GM19239 (cell line): ENCODE measurements around the gene FIZ1.
"Not testable (repeated sequence)": the region's sequence is repeated elsewhere in the genome, so short reads cannot be mapped to it uniquely, and the experiment has no call there.

Experiments
- DNase-seq: peaks from one replicate; pipeline ENCODE4 v3.0.0; 2011; ENCODE audit warnings: low spot score; ENCODE audit not compliant: insufficient read length
- FAIRE-seq: peaks from 2 replicates; lab custom pipeline; 2011; peaks lifted over from hg19 to GRCh38; lab: Jason Lieb, UNC

Gene FIZ1

DNA sequence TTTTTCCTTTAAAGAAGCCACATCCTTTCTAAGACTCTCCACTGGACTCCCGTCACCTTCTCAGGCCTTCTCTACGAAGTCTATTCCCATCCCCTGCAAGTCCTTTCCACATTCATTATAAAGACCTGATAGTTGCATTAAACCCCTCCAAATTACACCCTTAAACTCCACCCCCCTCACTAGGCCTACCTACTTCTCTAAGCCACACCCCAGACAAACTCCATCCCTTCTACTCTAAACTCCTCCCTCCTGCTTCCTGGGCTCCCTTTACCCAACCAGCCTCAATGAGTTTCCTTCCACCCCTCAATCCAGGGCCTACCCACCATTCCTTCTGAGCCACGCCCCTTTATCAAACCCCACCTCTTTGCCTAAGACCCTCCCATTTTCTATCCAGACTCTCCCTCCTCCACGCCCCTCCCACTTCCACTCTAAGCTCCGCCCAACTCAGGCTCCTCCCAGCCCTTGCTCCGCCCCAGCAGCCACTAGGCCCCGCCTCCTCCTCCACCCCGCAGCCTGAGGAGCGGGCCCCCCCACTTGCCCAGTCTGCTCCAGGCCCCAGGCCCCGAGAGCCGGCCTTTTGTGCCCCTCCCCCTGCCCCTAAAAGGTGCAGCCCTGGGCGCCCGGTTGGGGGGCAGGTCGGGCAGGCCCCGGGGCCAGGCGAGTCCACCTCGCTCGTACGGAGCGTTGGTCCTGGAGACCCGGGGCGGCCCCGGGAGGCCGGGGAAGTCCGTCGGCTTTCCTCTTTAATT is 424 bp downstream of the FIZ1 start:
- peak; percentile 95 for FAIRE-seq
- DNase-seq: peak; percentile 77

DNA sequence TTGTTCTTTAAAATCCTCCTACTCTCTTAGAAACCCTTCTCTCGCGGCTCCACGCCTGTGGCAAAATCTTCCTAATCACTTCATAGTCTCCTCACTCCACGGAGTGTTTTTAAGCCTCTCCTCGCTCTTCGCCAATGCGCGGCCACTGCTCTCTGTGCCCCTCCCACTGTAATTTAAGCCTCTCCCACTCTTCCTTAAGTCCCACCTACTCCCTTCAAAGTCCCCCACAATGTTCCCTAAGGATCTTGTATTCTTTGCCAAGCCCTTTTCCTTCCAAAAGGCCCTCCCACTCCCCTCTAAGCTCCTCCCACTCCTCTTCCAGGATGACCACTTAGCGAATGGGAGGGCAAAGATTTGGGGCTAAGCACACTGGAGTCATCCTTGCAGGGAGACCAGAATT is 1.3 kb downstream of the FIZ1 start:
- FAIRE-seq: no peak

DNA sequence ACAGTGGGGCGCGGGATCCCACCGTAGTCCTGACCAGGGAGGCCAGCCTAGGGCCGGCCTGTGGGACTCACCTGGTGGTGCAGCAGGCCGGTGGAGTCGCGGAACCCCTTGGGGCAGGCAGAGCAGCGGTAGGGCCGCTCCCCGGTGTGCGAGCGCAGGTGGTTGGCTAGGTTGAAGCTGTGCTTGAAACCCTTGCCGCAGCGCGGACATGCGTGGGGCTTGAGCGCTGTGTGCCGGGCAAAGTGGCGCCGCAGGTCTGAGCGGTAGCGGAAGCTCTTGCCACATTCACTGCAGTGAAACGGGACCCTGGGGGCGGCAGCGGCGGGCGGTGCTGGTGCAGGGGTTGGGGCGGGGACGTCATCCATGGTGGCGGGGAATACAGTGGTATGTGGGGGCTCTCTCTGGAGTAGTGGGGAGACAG is 1.8 kb downstream of the FIZ1 start:
- DNase-seq: no peak
- FAIRE-seq: no peak

More for the DNA sequence above, 1.3 kb downstream of the FIZ1 start:
- DNase-seq: no peak

DNA sequence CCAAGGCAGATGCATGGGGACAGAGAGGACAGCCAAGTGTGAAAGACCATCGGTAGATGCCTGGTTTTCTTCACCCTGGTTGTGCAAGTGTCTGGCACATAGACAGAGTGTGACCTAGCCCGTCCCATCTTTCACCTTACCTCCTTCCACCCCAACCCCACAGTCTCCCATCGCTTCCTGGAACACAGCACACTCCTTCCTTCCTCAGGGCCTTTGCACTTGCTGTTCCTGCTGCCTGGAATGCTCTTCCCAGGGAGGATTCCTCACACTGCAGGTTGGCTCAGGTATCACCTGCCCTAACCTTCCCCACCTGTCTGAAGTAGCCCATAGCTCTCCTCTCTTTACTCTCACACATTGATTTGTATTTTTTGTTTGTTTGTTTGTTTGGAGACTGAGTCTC is 3.0 kb downstream of the FIZ1 start:
- DNase-seq (no peak), FAIRE-seq (no peak)

DNA sequence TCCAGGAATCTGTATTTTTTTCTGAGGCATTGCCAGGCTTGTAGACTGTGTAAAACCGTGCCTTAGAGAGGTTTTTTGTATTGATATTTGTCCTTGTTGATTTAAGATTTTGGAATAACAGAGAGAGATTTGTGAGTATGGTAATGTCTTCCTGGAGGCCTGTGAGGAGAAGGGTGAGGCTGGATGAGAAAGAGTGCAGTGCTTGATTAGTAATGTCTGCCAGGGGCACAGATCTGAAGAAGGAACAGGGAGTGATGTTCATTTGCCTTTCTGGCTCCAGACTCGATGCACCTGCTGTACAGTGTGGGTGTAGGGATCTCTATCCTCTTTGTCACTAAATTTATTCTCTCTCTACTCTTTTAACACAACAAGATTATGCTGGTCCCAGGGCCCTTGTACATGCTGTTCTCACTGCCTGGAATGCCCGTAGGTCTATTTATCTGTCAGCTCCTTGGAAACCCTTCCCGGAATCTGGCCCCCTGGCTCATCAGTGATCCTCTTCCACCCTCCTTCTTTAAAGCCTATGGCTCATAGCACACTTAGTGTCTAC is 4.2 kb downstream of the FIZ1 start:
- DNase-seq (no peak), FAIRE-seq (no peak)

DNA sequence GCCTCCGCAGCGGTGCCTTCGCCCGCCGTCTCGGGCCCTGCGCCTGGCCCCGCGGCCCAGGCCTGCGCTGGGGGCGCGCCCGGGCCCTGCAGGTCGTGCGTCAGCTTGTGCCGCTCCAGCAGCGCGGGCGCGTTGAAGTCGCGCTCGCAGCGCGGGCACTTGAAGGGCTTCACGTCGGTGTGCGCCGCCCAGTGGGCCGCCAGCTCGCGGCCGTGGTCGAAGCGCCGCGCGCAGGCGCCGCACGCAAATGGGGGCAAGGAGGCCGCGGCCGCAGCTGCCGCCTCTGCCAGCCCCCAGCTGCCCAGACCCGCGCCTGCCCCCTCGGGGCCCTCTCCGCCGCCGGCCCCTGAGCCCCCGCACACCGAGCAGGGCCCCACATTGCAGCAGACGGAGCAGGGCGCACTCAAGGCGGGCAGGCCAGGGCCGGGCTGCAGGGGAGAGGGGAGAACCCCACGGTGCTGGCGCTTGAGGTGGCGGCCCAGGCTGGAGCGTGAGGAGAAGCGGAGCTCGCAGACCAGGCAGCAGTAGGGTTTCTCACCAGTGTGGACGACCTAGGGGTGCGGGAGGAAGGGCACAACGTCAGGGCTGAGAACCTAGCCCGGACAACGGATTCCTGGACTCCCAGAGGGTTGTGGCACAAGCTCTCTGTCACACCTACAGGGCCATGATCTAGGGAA is 6.1 kb downstream of the FIZ1 start:
- DNase-seq: no peak
- FAIRE-seq: no peak

DNA sequence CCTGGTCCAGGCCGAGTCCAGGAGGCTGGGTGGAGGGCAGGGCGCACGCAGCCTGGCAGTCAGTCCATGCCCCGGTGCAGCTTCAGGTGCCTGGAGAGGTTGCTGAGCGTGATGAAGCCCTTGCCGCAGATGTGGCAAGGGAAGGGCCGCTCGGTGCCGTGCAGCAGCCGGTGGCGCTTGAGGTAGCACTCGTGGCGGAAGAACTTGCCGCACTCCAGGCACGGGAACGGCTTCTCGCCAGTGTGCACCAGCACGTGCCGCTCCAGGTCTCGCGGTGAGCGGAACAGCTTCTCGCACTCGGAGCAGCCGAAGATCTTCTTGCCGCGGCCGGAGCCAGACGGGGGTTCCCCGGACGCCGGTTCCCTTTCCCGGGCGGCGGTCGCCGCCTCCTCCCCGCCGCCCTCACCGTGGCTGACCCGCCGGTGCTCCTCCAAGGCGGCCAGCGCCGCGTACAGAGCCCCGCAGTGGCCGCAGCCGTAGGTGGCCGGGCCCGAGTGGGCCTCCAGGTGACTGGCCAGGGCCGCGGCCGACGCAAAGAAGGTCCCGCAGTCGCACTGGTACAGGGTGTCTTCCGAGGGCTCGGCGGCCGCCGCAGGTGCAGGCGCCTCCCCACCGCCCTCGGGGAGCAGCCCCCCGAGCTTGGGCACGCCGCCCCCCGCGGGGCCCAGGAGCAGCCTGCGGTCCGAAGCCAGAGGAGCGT is 6.8 kb downstream of the FIZ1 start:
- no peak for FAIRE-seq
- no peak for DNase-seq

DNA sequence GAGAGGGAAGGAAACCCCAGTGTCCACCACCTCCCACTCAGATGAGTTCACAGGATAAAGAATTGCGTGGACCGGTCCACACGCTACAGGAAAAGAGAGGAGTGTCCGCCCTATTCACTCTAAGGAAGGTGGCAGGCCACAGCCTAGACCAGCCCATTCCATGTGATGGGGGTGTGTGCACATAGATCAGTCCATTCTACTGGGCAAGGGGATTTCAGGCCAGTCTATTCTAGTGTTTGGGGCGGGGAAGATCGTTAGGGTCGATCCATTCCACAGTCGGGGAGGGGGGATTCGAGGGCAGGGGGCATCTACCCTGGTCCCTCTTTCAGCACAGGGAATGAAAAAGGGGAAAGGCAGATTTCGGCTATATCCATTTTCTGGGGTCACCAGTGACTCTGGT is 7.8 kb downstream of the FIZ1 start:
- FAIRE-seq (no peak), DNase-seq (no peak)

DNA sequence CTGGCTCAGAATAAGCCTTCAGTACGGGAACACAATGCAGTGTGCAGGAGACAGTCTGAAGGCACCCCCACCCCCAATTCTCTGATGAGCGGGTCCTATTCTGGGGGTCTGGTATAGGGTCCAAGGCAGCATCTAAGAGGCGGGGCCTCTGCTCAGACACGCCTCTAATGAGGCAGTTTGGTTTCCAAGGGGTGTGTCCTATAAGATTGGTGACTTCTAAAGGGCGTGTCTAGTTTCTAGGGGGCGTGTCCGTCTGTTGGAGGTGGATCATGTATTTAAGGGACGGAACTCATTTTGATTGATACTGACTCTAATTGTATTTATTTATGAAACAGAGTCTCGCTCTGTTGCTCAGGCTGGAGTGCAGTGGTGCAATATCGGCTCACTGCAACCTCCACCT is 8.7 kb downstream of the FIZ1 start:
- no peak for DNase-seq

DNA sequence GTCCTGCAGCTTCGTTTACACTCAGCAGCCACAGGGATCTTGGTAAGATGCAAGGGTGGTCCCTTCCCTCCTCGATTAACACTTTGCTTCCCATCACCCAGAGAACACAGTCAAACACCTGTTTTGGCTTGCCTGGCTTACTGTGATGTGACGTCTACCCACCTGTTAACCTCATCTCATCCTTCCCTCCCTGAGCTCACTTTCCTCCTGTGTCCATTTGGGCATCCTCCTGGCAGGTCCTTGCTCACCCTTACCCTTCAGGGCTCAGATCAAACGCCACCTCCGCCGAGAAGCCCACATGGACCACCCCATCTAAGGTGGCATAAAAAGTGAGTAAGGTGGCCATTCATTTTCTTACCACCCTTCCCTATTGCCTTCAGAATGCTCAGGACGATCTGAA is 9.2 kb downstream of the FIZ1 start:
- no peak for DNase-seq
- no peak for FAIRE-seq

More for the DNA sequence above, 8.7 kb downstream of the FIZ1 start:
- FAIRE-seq: no peak

DNA sequence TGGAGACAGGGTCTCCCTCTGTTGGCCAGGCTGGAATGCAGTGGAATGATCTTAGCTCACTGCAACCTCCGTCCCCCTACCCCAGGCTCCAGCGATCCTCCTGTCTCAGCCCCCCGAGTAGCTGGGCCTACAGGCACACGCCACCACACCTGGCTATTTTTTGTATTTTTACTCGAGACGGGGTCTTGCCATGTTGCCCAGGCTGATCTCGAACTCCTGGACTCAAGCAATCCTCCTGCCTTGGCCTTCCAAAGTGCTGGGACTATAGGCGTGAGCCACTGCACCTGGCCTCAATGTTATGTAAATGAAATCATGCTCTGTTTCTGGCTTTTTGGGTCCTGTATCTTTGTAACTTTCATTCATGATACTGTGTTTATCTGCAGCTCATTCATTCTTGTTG is 10.6 kb downstream of the FIZ1 start:
- DNase-seq (no peak), FAIRE-seq (no peak)

DNA sequence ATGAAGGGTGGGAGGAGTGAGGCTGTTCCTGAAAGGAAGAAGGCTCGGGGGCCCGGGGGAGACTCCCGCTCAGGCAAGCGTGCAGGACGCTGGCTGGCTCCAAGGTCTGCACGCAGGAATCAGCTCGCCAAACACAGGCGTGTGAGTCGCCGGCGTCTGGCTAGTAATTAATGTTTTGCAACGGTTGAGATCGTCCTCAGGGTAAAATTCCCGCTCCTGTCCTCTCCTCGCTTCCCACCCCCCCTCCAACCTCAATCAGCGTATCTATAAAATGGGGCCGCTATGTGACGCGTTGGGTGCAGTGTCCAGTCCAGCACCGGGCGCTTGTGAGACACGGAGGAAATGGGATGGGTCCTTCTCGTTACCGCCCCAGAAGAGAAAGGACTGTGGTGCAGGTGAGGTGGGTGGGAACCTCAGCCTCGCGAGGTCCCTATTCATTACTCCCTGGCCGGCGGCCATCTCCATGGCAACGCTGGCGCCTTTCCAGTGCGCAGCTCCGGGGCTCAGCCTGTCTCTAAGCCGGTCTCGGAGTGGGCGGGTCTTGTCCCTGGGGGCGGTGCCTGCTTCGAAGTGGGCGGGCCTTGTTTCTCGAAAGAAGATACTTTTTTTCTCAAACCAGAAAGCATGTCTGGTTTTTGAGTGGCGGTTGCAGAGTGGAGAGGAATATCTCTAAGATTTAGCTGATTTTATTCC is 12.2 kb downstream of the FIZ1 start:
- peak; percentile 98 for DNase-seq
- peak; percentile 90 for FAIRE-seq

DNA sequence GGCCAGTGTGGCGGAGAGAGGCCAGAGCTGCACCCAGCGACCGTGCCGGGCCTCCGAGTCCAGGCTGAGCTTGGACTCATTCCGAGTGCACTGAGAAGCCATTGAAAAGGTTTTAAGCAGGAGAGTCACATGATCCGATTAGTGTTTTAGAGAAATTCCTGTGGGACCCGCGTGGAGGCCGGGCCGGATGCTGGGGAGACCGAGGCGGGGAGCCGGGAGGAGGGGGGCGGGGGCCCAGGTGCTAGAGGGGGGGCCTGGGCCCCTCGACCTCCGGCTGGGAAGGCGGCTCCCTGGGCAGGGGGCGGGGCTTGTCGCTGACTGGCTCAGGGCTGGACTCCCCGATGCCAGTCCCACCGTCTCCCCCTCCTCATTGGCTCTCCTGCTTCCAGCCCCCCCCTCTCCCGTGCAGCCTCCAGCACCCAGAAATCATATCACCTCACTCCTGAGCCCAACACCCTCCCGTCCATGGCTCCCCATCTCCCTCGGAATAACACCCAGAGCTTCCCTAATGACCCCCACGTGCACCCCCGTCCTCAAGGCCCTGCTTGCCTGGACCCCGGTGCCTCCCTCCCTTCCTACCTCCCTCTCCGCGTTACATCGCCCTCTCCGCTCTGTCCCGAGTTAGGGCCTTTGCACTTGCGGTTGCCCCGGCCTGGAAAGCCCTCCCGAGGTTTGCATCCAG is 13.5 kb downstream of the FIZ1 start:
- no peak for FAIRE-seq
- DNase-seq: no peak

DNA sequence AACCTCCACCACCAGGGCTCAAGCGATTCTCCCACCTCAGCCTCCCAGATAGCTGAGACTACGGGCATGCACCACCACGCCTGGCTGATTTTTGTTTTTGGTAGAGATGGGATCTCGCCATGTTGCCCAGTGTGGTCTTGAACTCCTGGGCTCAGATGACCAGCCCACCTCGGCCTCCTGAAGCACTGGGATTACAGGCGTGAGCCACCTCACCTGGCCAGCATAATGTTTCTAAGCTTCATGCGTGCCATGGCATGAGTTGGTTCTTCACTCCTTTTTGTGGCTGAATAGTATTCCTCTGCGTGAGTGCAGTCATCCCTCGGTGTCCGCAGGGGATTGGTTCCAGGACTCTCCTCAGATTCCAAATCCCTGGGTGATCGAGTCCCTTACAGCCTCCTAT is 14.4 kb downstream of the FIZ1 start:
- DNase-seq (no peak), FAIRE-seq (no peak)

DNA sequence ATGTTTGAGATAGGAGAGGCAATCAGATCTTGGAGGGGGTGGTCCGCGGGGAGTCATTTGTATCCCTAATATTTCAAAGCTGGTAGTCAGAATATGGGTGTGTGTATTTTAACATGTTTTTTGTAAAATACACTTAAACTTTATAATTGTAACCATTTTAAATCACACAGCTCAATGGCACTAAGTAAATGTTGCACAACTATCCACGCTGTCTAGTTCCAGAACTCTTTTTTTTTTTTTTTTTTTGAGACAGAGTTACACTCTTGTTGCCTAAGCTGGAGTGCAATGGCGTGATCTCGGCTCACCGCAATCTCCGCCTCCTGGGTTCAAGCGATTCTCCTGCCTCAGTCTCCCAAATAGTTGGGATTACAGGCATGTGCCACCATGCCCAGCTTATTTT is 15.4 kb downstream of the FIZ1 start:
- not testable (repeated sequence) for FAIRE-seq

DNA sequence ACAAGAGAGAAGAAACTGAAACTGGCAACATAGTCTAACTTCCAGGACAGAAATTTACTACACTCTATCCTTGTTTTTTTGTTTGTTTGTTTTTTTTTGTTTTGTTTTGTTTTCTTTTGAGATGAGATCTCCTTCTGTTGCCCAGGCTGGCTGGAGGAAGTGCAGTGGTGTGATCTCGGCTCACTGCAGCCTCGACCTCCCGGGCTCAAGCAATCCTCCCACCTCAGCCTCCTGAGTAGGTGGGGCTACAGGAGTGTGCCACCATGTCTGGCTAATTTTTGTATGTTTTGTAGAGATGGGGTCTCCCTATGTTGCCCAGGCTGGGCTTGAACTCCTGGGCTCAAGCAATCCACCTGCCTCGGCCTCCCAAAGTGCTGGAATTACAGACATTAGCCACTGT is 17.0 kb downstream of the FIZ1 start:
- not testable (repeated sequence) for DNase-seq, FAIRE-seq

More for the DNA sequence above, 15.4 kb downstream of the FIZ1 start:
- not testable (repeated sequence) for DNase-seq

DNA sequence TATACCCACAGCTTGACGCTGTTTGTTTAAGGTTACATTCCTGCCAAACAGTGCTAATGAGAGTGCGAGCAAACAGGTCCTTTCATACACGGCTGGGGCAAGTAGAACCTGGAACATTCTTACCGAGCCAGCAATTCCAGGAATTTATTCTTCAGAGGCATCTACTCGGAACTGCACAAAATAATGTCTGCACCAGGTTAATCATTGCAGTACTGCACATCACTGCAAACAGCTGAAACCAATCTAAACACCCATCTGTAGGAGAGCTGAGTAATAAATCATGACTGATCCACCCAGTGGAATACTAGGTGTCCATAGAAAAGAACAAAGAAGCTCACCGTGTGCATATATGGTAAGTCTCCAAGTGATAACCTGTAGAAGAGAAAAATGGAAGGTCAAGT is 17.5 kb downstream of the FIZ1 start:
- FAIRE-seq: no peak

DNA sequence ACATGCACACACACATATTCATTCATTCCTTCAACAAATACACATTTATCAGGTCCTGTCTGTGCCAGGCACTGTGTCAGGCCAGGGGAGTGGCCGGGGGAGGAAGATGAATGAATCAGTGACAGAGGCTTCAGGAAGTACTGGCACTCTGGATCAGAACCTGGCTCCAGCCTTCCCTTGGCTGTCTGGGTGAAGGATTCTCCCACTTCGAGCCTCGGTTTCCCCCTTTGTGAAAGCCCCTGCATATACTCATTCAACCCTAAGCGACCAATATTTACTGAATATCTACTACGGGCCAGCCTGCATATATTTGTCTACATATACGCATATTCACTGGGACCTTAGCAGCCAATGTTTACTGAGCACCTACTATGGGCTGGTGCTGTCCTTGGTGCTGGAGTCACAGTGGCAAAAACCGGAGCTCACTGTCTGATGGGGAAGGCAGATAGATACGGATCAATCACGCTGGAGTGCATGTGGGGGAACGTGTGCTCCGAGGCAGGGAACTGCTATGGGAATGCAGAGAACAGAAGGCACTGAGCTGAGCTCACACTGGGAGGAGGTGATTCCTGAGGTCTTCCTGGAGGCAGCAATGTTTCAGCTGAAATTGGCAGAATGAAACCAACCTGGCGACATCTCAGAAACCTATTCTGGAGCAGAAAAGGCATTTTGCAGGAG is 18.0 kb downstream of the FIZ1 start:
- FAIRE-seq (peak; percentile 76), DNase-seq (no peak)

More for the DNA sequence above, 17.5 kb downstream of the FIZ1 start:
- no peak for DNase-seq

DNA sequence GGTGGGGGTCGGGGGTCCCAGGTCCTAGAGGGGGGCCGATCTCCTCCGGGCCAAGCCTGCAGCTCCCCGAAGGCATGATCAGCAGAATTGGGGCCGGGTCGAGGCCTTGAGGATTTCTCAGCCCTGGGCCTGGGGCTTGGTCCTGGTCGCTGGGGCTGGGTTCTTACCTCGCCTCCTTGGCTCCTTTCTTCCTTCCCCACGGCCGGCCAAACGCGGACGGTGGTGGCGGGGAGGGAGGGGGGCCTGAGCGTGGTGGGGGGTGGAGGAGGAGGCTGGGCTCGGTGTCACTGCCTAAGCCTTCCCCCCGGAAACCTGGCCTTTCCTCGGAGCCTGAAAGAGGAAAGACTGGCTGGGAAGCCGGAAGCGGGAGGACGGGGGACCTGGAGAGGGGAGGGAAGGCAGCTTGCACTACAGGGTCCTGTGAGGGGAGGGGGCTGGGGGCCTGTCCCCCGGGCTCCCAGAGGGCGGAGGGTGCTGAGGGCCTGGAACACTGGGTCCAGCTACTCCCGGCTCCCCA is 18.6 kb downstream of the FIZ1 start, which contains the start of gene ZNF579:
Gene ZNF579, minus strand, starts transcription at position 221 of the 517 bp plus-strand sequence. CDS start 1,209 bp downstream, outside the sequence.
- peak; percentile 60 for FAIRE-seq
- peak; percentile 96 for DNase-seq
